GM20431 (cell line): ENCODE measurements around the gene TTC34.

ENCODE experiments used
- in situ Hi-C: fragments of 300-500 bp; cut with MseI, MboI; formaldehyde crosslinking; loops from one replicate; pipeline ENCODE4 v1.15.0; 2020; ENCODE audit warnings: low sequenced_read_pairs; ENCODE audit not compliant: unreplicated experiment

The TTC34 gene

GRCh38 chr1:2612591-2613365 lies 188.7 kb downstream of the TTC34 start:
- in situ Hi-C loops: no loop called here

DNA sequence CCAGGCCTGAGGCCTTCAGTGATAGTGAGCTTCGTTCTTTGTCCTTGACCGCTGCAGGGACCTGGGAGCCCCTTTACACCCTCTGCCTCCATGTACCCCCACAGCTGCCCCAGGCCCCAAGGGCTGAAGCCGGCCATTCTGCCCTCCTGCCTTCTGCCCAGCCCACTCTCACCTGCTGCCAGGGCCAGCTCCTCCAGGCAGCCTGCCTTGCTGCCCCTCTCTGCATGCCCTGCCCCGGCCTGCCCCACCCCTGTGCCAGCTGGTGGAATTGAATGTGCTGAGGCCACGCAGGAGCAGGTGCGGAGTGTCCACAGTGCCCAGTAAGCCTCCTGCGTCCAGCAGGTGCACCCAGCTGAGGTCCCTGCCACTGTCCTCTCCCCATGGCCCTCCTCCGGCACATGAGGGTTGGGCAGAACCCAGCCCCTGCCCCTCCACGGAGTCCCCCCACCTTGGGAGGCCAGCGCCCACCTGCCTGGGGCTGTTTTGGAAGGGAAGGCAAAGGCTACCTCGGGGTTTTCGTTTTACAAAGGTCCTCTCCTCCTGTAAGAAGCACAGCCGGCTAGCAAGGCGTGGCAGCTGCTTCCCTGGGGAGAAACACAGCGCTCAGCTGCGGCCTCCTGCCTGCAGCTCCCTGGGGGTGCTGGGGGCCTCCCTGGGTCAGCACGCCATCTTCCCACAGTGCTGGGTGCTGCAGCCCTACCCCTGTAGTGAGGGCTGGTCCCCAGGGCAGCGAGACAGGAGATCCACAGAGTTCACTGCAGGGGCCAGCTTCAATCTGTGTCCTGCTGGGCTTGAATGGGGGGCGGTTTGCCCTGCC lies 189.7 kb downstream of the TTC34 start:
- in situ Hi-C loops: no loop called here

DNA sequence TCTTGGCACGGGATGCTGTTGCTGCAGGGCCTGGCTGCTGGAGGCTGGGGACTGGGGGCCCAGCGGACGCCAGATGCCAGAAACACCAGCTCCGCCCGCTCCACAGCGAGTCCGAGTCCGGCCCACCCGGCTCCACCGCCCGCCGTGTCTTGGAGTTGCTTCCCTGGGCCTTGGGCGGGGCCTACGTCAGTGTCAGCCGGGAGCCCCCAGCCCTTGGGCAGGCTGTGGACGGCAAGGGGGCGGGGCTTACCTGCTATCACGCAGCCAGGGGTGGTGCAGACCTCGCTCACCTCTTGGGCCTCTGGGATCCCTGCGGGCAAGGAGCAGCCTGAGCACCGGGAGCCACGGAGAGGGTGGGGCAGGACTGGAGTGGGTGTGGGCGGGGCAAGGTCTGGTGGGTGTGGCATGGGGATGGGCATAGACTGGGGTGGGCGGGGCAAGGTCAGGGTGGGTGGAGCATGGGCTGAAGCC lies 190.4 kb downstream of the TTC34 start:
- in situ Hi-C loops: no loop called here

DNA sequence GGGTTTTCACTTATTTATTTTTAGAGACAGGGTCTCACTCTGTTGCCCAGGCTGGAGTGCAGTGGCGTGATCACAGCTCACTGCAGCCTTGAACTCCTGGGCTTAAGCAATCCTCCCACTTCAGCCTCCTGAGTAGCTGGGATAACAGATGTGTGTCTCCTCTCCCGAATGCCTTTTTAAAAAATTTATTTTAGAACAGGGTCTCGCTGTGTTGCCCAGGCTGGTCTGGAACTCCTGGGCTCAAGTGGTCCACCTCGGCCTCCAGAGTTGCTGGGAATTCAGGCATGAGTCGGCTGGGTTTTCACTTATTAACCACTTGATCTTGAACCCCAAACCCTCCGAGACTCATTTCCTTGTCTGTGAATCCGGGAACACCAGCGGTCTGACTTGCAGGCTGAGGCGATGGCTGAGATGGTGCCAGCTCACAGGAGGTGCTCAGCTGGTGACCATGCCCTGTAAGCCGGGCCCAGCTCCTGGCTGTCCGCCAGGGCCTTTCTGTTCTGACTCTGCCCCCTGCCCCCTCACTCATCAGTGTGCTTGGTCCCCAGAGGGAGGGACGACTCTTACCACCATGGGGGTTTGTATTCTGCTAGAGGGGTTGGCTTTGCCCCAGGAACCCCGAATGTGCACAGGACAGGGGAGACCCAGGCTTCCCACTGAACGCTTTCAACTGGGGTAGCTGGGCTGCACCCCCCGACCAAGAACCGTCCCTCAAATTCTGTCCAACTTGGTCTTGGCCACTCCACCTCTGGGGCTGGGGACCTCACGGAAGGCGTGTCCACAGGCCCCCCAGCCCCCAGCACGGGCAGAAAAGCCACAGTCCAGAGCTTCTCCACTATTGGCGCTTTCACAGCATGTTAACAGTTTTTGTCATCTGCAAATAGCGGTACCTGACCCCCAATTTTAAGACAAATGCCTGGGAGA lies 191.2 kb downstream of the TTC34 start:
- in situ Hi-C loops: no loop called here

GRCh38 chr1:2609319-2610035 lies 192.0 kb downstream of the TTC34 start:
- in situ Hi-C loops: no loop called here

DNA sequence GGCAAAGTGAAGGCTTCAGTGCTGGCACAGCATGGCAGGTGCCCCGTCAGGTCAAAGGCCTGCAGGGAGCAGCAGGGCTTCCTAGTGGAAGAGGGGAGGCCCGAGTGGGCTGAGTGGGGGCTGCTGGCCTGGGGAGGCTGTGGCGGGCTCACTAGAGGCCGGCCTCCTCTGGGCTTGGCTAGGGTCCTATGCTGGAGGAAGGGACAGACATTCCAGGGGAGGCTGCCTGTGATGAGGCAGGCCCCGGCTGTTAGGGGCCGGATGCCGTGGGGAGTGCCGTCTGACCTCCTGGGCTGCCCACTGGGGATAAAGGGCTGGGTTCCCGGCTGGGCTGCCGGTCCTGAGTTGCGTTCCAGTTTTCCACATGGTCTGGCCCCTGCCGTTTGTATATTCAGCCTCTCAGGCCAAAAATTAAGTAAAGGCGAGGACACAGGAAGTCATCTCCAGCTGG lies 193.8 kb downstream of the TTC34 start:
- in situ Hi-C loops: no loop called here

DNA sequence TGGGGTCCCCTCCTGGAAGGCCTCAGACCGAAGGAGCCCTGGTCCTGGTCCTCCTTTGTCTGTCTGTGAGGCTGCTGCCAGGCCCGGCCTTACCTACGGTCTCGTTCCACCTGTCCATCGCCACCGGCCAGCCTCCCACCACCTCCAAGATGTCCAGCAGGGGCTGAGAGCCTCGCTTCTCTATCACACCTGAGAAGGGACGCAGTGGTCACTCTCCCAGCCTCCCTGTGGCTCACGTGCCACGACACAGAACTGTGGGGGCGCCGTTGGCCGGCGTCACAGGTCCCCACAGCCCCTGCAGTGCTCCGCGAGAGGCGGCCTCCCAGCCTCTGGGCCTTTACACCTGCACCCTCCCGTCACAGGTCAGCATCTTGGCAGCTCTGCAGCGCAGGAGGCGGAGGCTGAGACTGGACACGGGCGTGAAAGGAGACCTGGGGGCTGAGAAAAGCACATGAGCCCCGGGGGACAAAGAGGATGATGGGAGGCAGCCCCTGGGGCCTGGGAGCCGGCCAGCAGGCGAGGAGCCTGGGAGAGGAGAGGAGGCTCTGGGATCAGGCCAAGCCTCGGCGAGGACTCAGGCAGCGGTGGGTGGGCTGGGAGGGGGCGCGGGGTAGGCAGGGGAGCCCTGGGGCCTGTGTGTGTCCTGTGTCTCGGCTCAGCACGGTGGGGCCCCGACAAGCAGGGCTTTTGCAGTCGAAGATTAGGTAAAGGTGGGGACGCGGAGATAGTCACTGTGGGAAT lies 194.4 kb downstream of the TTC34 start:
- in situ Hi-C loops: no loop called here

GRCh38 chr1:2606396-2606880 lies 195.1 kb downstream of the TTC34 start:
- in situ Hi-C loops: no loop called here

DNA sequence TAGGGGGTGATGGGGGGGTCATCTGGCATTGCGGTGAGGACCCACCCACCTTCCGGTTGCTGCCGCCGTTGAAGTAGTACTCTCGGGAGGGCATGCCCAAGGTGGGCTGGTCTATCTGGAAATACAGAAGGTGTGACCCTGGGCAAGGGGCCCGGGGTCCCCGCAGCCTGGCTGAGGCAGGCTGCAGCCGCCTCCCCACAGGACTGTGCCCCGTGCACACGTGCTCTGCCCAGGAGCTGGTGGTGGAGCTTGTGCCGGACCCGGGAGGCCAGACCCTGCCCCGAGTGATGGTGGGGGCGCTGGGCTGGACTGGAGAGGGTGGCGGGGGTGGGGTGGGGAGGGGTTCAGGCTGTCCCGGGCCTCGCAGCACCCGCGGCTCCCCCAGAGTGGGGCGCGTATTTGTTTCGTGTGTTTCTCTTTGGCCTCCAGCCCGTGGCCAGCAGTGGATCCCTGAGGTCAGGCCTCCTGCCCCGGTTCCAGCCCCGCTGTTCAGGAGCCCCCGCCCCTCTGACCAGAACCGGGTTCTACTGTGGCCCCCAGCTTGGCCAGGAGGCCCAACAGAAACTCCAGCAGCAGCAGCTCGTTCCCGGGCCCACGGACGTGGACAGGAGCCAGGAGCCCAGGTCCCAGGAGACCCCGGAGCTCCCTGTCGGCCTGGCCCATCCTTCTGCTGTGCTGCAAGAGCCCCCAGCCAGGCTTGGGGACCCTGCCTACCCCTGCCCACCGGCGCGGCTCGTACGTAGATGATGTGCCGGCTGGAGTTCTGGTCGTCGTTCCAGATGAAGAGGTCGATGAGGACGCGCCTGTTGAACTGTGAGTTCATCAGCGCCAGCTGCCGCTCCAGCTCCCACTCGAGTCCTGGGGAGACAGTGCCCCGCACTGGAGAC lies 195.7 kb downstream of the TTC34 start:
- in situ Hi-C loops: no loop called here

DNA sequence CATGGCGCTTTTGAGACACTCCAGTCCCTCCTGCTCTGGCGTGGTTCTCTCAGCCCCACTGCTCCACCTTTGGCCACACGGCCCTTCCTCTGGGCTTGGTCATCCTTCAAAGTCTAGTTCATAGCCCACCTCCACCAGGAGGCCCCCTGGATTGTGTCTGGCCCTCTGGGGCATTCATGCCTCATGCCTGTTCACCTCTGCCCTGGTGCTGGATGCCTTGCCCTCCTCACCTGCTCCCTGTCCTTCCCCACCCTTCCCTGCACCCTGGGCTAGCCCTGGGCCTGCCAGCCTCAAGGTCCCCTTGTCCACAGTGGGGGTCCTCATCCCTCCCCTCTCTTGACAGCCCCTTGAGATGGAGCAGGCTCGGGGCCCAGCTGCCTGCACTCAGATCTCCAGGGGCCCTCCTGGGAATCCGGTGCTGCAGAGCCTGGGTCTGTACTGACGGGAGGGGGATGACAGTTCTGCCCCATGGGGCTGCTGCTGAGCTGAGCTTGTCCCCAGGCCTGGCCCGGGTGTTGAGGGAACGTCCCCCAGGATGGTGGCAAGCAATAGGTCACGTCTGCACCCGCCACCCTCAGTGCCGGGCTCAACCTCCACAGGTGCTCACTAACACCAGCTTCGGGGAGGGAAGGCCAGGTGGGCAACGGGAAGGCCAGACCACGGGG lies 196.5 kb downstream of the TTC34 start:
- in situ Hi-C loops: no loop called here

- in situ Hi-C loops: no loop called here
These were observed 197.2 kb downstream of the TTC34 start for GRCh38 chr1:2604156-2604843.

DNA sequence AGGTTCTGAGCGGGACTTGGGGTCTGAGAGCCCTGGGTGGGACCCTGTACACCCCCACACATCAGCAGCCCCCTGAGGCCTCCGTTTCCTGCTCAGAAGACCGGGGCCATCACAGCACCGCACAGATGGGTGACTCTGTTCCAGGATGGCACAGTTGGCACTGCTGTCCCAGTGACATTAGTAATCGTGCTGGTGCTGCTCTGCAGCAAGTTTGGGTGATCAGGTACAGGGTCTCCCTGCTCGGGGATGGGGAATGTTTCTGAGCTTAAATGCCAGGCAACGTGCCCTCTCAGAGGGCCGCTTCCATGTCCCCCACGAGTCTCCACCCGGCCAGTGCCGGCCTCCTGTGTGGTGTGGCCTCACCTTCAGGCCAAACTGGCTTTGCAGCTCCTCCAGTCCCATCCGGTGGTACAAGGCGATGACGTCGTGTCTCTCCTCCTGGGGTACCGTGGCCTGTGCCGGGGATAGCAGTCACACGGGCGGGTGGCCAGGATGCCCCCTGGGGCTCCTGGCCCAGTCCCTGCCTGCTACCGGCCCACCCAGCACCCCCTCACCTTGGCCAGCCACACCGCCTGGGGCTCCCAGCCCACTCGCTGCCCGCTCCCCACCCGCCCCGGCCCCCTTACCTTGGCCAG lies 197.9 kb downstream of the TTC34 start:
- in situ Hi-C loops: no loop called here

DNA sequence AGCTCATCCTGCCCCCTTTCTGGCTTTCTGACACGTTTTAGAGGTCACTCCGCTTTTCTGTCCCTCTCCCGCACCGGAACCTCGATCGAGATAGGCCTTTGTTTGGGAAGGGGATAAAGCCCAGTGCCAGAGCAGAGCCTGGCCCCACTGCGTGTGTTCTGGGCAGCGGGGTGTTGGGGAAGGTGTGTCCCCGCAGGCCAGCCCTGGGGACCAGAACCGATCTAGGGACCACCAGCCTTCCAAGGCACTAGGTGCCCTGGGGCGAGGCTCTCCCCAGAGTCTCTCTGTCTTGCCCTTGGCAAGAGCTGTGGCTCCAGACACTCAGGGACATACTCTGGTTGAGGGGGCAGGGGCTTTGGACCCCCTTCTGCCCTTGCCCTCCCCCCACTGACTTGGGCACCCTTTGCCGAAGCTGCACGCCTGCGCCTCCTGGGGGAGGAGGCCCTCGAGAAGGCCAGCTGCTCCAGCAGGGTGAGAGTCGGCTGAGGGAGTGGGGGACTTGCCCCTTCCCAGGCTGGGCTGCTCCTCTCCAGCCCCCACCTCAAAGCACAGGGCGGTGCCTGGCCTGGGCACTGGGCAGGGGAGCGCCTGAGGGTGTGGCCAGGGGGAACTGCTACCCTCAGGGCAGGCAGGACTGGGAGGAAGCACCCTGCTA lies 198.5 kb downstream of the TTC34 start:
- in situ Hi-C loops: no loop called here

DNA sequence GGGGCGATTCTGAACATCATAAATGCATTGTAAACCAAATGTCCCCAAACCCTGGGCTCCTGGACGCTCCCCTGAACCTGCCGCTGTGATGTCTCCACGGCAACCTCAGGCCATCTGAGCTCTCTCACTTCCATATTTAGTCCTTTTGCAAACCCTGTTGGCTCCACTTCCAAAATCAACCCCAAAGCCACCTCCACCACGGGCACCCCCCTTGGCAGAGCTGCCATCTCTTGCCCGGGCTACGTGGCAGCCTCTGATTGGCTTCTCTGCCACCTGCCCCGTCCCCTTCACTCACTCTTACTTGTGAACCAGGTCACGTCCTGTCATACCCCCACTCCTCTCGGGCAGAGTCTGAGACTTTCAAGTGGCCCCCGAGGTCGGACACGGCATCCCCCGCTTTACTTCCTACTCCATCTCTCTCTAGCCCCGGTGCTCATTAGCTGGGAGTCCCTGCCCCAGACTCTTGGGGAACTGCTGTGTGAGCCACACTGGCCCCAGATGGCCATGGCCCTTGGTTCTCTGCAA lies 199.1 kb downstream of the TTC34 start:
- in situ Hi-C loops: no loop called here

- in situ Hi-C loops: no loop called here
These were observed 199.7 kb downstream of the TTC34 start for GRCh38 chr1:2601721-2602303.
